H1 (cell line): ENCODE results near the gene CLTCL1. TPM values are rescaled to one million over a fixed set of nuclear protein-coding genes. Genes with fewer than 3 reads are reported as not detected.

Experiments
- ATF3 ChIP-seq: IDR thresholded peaks from 2 replicates; pipeline ENCODE4 v1.6.1; 2011; ENCODE audit warnings: low read depth, mild to moderate bottlenecking, low read length; ENCODE audit not compliant: insufficient read depth
- EGR1 ChIP-seq: IDR thresholded peaks from 2 replicates; pipeline ENCODE4 v1.6.1; 2011; ENCODE audit warnings: low read depth, low read length, borderline replicate concordance
- GABPA ChIP-seq: IDR thresholded peaks from 2 replicates; pipeline ENCODE4 v1.6.1; 2011; ENCODE audit warnings: mild to moderate bottlenecking, low read length, moderate library complexity, borderline replicate concordance; ENCODE audit not compliant: insufficient read depth
- USF2 ChIP-seq: IDR thresholded peaks from 2 replicates; pipeline ENCODE4 v1.6.1; 2011; ENCODE audit warnings: low read length, improper control_type of control experiment
- polyA plus RNA-seq, 7 experiments: library from polyadenylated mRNA; depleted of rRNA in 3 of 7; stranded (reverse) in 5 of 7; unstranded in 2 of 7; fragments of >200 nt in 5 of 7; fragments of 200-250 nt in 2 of 7; gene quantifications; 1 replicate in 5 of 7; 2 replicates in 1 of 7; 4 replicates in 1 of 7; pipeline versions ENCODE4 v1.2.1 to v1.2.3, GENCODE V29; 2011 to 2013; ENCODE audit warnings: missing spikeins in 2 of 7, mixed read lengths in 2 of 7
- total RNA-seq: library from RNA; stranded (reverse); fragmentation: NEBNext Ultra II Directional; extraction: Animal tissue kit (Norgen Biotek cat#: 25700); gene quantifications from 2 replicates; pipeline ENCODE4 v1.2.1, GENCODE V29; 2021

CLTCL1 gene
- total and polyA plus RNA-seq, 2 of the 8 experiments (the other 6 are each of a cell fraction or from before 2014, with no cell fraction given), result 12.4 to 17.0 TPM

- no peak for TF ChIP-seq USF2
- no peak for TF ChIP-seq EGR1
- no peak for TF ChIP-seq ATF3
- TF ChIP-seq GABPA, result no peak
- TF ChIP-seq, all 59 proteins: peak for 3
These were observed 77.4 kb downstream of the CLTCL1 start (continued) for GRCh38 chr22:19214078-19214473.
